Mucosa of descending colon (tissue), 3 donors: ENCODE results near the gene TRIM17. TPM values are rescaled to one million over a fixed set of nuclear protein-coding genes. Genes with fewer than 3 reads are reported as not detected.

Experiments
- ATAC-seq: fragments of 200-7000 bp; cut with Tn5 transposase; one replicate; pipeline ENCODE4 v1.9.1; 2020; ENCODE audit warnings: mild to moderate bottlenecking, moderate library complexity
- DNase-seq, 3 donors: peaks; one replicate each; pipeline ENCODE4 v3.0.0-alpha.2; 2020
- H3K36me3 ChIP-seq: fragments of 200-600 bp; one replicate; pipeline ENCODE4 v1.8.0; 2021; ENCODE audit warnings: low read depth, mild to moderate bottlenecking
- H3K4me1 ChIP-seq: fragments of 200-600 bp; one replicate; pipeline ENCODE4 v1.8.0; 2021; ENCODE audit warnings: low read depth, mild to moderate bottlenecking
- H3K4me3 ChIP-seq: fragments of 200-600 bp; one replicate; pipeline ENCODE4 v1.8.0; 2021; ENCODE audit warnings: mild to moderate bottlenecking
- H3K9me3 ChIP-seq: fragments of 200-600 bp; one replicate; pipeline ENCODE4 v1.8.0; 2021; ENCODE audit warnings: mild to moderate bottlenecking
- intact Hi-C, 2 donors: fragments of 100-400 bp; cut with DNase I in 1 of 2; cut with micrococcal nuclease in 1 of 2; formaldehyde crosslinking; loops; one replicate each; pipeline versions ENCODE4 v1.11.0 to v1.11.1; 2022; cut with DNase I, micrococcal nuclease
- total RNA-seq, 3 donors: library from RNA; stranded (reverse); fragmentation: NEBNext Ultra II Directional in 2 of 3; extraction: Animal tissue kit (Norgen Biotek cat#: 25700) in 2 of 3; gene quantifications; one replicate each; pipeline versions ENCODE4 v1.2.1 to v1.2.4, GENCODE V29; 2021 to 2023
- TF ChIP-seq, protein P1 (sequence below): fragments of 200-600 bp; IDR thresholded peaks from one replicate; pipeline ENCODE4 v1.8.0; 2022; ENCODE audit warnings: antibody characterized with exemption, mild to moderate bottlenecking
- donor health status: DM: no; HTN: no; CAD: no; lungs with moderate emphysema.
- donor health status: DM: no; HTN: no; CAD: no.
- donor health status: DM: no; HTN: yes; CAD: no.

The TRIM17 gene
- total RNA-seq, 3 donors from 2014 or later: 0.39 to 0.76 TPM; not detected in 1

GRCh38 chr1:228429007-228429406, 12.3 kb upstream of the TRIM17 start:
- DNase-seq (no peak), ATAC-seq (no peak)
- Histone ChIP-seq H3K36me3 (no peaks in the 10 kb centered on the region), H3K9me3 (no peaks in the 10 kb centered on the region), H3K4me1 (no peaks in the 10 kb centered on the region), H3K4me3 (no peak overlapping the region)
- TF ChIP-seq, protein P1, sequence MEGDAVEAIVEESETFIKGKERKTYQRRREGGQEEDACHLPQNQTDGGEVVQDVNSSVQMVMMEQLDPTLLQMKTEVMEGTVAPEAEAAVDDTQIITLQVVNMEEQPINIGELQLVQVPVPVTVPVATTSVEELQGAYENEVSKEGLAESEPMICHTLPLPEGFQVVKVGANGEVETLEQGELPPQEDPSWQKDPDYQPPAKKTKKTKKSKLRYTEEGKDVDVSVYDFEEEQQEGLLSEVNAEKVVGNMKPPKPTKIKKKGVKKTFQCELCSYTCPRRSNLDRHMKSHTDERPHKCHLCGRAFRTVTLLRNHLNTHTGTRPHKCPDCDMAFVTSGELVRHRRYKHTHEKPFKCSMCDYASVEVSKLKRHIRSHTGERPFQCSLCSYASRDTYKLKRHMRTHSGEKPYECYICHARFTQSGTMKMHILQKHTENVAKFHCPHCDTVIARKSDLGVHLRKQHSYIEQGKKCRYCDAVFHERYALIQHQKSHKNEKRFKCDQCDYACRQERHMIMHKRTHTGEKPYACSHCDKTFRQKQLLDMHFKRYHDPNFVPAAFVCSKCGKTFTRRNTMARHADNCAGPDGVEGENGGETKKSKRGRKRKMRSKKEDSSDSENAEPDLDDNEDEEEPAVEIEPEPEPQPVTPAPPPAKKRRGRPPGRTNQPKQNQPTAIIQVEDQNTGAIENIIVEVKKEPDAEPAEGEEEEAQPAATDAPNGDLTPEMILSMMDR: no peak
- intact Hi-C loops: no loop called here

DNA sequence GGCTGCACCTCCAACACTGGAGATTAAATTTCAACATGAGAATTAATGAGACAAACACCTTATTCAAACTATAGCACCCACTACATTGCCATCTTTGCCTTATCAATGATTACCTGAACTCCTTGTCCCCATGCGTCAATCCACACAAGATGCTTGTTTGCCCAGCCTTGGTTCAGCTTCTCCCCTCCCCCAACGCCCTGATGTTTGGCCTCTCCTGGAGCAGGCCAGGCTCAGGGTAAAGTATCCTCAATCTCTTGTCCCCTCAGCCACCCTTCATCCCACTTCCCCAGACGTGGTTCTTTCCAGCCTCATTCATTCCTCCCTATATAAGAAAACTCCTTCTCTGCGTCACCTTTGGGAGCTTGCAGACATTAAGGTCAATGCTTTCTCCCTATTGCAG, 11.8 kb upstream of the TRIM17 start:
- ATAC-seq (no peak), DNase-seq (no peak)
- no peaks in the 10 kb centered on the region for H3K9me3 ChIP-seq
- no peaks in the 10 kb centered on the region for H3K4me1 ChIP-seq
- intact Hi-C loops: no loop called here
- no peak overlapping the region for H3K4me3 ChIP-seq
- H3K36me3 ChIP-seq: no peaks in the 10 kb centered on the region
- TF ChIP-seq, protein P1: no peak

DNA sequence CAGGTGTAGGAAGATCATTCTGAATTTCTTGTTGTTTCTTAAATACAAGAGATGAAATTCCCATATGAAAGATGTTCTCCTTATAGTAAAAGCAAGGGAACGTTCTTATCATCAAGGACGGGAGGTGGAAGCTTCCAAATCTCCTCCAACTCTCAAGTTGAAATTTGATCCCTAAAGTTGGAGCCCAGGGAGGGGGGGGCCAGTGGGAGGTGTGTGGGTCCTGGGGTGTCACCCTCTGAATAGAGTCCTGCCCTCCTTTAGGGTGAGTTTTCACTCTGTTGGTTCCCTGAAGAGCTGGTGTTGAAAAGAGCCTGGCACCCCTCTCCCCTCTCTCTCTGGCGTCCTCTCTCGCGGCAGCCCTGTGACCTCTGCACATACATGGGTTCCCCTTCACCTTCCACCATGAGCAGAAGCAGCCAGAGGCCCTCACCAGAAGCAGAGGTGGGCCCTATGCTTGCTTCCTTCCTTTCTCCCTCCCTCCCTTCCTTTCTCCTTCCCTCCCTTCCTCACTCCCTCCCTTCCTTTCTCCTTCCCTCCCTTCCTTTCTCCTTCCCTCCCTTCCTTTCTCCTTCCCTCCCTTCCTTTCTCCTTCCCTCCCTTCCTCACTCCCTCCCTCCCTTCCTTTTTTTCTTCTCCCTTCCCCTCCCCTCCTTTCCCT, 10.0 kb upstream of the TRIM17 start:
- no peak overlapping the region for H3K4me3 ChIP-seq
- H3K36me3 ChIP-seq: no peaks in the 10 kb centered on the region
- ATAC-seq (no peak), DNase-seq (no peak)
- TF ChIP-seq, protein P1: no peak
- no peaks in the 10 kb centered on the region for H3K4me1 ChIP-seq
- intact Hi-C loops: no loop called here
- no peaks in the 10 kb centered on the region for H3K9me3 ChIP-seq

GRCh38 chr1:228424685-228425660, 8.3 kb upstream of the TRIM17 start:
- no peak overlapping the region for H3K4me3 ChIP-seq
- H3K4me1 ChIP-seq: no peaks in the 10 kb centered on the region
- no peaks in the 10 kb centered on the region for H3K36me3 ChIP-seq
- ATAC-seq: no peak
- no peaks in the 10 kb centered on the region for H3K9me3 ChIP-seq
- TF ChIP-seq, protein P1: no peak
- intact Hi-C loops: no loop called here
- no peak for DNase-seq

DNA sequence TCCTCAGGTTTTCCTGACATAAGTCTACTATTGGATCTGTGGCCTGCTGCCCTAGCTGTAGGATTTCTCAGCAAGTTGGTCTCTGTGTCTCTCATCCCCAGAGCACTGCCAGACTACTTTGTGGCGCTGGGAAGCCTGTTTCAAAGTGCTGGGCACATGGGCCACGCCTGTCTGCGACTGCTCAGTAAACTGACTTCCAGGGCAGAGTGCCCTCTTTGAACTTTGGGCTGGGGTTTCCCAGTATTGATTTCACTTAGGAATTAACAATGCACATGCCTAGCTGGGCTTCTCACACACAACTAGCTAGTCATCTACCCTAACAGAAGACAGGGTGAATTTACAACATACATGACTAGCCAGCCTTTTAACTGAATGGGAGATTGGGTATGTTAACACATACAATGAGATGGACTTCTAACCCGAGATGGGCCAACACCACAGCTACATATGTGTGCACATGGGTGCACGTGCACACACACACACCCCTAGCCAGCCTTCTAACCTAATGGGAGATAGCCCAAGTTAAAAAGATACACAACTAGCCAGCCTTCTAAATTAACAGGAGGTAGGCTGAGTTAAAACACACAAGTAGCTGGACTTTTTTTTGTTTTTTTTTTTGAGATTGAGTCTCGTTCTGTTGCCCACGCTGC, 6.9 kb upstream of the TRIM17 start:
- H3K4me3 ChIP-seq: no peak overlapping the region
- no peaks in the 10 kb centered on the region for H3K9me3 ChIP-seq
- intact Hi-C loops: no loop called here
- H3K36me3 ChIP-seq: no peaks in the 10 kb centered on the region
- peak; percentile 40 for ATAC-seq
- DNase-seq: no peak
- TF ChIP-seq, protein P1: no peak
- H3K4me1 ChIP-seq: no peaks in the 10 kb centered on the region
